Caco-2 (cell line): Measurements from ENCODE around the gene PTPRG. TPM values are rescaled to one million over a fixed set of nuclear protein-coding genes. Genes with fewer than 3 reads are reported as not detected.

Experiments
- BruUV-seq: library from RNA; stranded (reverse); fragments of 400-500 nt; replicated peaks from 2 replicates; lab custom pipeline; 2021; lab: Mats Ljungman, UMichigan
- CTCF ChIA-PET: fragments of 300-600 bp; sonication (Branson Sonifier 250); formaldehyde crosslinking; loops from one replicate; lab custom pipeline; 2022; ENCODE audit warnings: antibody characterized with exemption; lab: Charles Lee
- POLR2A ChIA-PET: fragments of 300-600 bp; sonication (Branson Sonifier 250); formaldehyde crosslinking; loops from one replicate; lab custom pipeline; 2022; ENCODE audit warnings: antibody characterized with exemption; lab: Charles Lee
- DNase-seq, 2 experiments: peaks; one replicate each; pipeline versions ENCODE4 v3.0.0 to v3.0.0-alpha.2; 2020 to 2022
- H3K27me3 ChIP-seq: replicated peaks from 2 replicates; pipeline ENCODE4 v1.6.0; 2011; ENCODE audit warnings: low read length; ENCODE audit not compliant: control insufficient read depth, insufficient read depth
- H3K36me3 ChIP-seq: 2 replicates; pipeline ENCODE4 v1.5.1; 2011; ENCODE audit warnings: low read length; ENCODE audit not compliant: control insufficient read depth, insufficient read depth
- H3K4me1 ChIP-seq: fragments of 250-450 bp; sonication (Bioruptor Pico); 2 replicates; pipeline ENCODE4 v1.5.1; 2020; ENCODE audit warnings: mild to moderate bottlenecking
- H3K4me3 ChIP-seq: 2 replicates; pipeline ENCODE4 v1.5.1; 2011; ENCODE audit warnings: low read depth, mild to moderate bottlenecking, control low read depth, low read length
- H3K9me3 ChIP-seq: fragments of 250-450 bp; sonication (Bioruptor Pico); 2 replicates; pipeline ENCODE4 v1.5.1; 2020; ENCODE audit warnings: mild to moderate bottlenecking, moderate library complexity
- H3K27ac Mint-ChIP-seq: one replicate; pipeline ENCODE4 v1.8.0; 2022; ENCODE audit warnings: mixed read lengths; ENCODE audit not compliant: unreplicated experiment
- H3K27me3 Mint-ChIP-seq: one replicate; pipeline ENCODE4 v1.8.0; 2022; ENCODE audit warnings: mixed read lengths; ENCODE audit not compliant: insufficient read depth, unreplicated experiment
- H3K36me3 Mint-ChIP-seq: one replicate; pipeline ENCODE4 v1.8.0; 2022; ENCODE audit warnings: mild to moderate bottlenecking, mixed read lengths; ENCODE audit not compliant: insufficient read depth, unreplicated experiment
- H3K4me1 Mint-ChIP-seq: one replicate; pipeline ENCODE4 v1.8.0; 2022; ENCODE audit warnings: low read depth, mixed read lengths; ENCODE audit not compliant: unreplicated experiment
- H3K4me3 Mint-ChIP-seq: one replicate; pipeline ENCODE4 v1.8.0; 2022; ENCODE audit warnings: mild to moderate bottlenecking, moderate library complexity, mixed read lengths; ENCODE audit not compliant: unreplicated experiment
- H3K9me3 Mint-ChIP-seq: one replicate; pipeline ENCODE4 v1.8.0; 2022; ENCODE audit warnings: mixed read lengths; ENCODE audit not compliant: unreplicated experiment
- intact Hi-C: fragments of 100-400 bp; cut with micrococcal nuclease; formaldehyde crosslinking; loops from one replicate; pipeline ENCODE4 v1.10.0; 2022; ENCODE audit not compliant: unreplicated experiment
- total RNA-seq: library from RNA; stranded (reverse); gene quantifications from 2 replicates; pipeline ENCODE4 v1.2.3, GENCODE V29; 2022
- TF ChIP-seq, protein P1 (sequence below), 2 experiments: fragments of 200-600 bp in 1 of 2; IDR thresholded peaks; 1 replicate in 1 of 2; 2 replicates in 1 of 2; pipeline versions ENCODE4 v1.5.1 to v1.8.0; 2011 to 2022; ENCODE audit warnings: antibody characterized with exemption in 1 of 2, control low read depth in 1 of 2, inconsistent platforms in 1 of 2, low read depth in 1 of 2, low read length in 1 of 2, mild to moderate bottlenecking in 1 of 2, moderate library complexity in 1 of 2; ENCODE audit not compliant: insufficient read depth in 1 of 2, severe bottlenecking in 1 of 2, unreplicated experiment in 1 of 2

PTPRG gene
- total RNA-seq, 1 experiment from 2014 or later: 46.4 TPM

DNA sequence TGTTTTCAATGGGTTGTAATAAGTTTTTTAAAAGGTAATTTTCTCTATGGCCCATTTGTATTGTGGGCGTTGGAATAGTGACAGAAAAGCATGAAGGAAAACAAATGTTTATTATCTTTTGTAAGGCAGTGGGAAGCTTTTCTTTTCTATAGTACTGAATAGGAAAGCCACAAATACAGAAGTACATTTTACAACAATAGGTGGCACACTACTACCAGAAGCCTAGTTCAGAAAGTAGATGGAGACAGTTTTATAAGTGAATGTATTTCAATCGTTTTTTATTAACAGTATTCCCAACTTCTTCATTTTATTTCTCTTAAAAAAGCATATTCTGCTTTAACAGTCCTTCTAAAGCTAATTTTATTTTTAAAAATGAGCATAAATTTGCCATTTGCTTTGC is 296.7 kb downstream of the PTPRG start:
- H3K27ac Mint-ChIP-seq: no peak overlapping the region
- H3K4me1 ChIP-seq: no peaks in the 10 kb centered on the region; the same call in 1 of the 2 replicates
- no peak overlapping the region for H3K4me3 Mint-ChIP-seq
- H3K27me3 Mint-ChIP-seq: no peaks in the 10 kb centered on the region
- BruUV-seq: no TSS peak
- no peaks in the 10 kb centered on the region for H3K4me1 Mint-ChIP-seq
- no peaks in the 10 kb centered on the region for H3K27me3 ChIP-seq
- ChIA-PET CTCF (interaction anchor here (0.6 to 1.7 kb wide), 2 partner anchors 107 to 330 kb away, joined by 4 to 5 read pairs; no protein-coding TSS in a partner anchor), POLR2A (no interaction called here)
- no peaks in the 10 kb centered on the region for H3K36me3 ChIP-seq
- H3K36me3 Mint-ChIP-seq: no peaks in the 10 kb centered on the region
- no peaks in the 10 kb centered on the region for H3K9me3 ChIP-seq
- DNase-seq: no peak
- TF ChIP-seq, protein P1, sequence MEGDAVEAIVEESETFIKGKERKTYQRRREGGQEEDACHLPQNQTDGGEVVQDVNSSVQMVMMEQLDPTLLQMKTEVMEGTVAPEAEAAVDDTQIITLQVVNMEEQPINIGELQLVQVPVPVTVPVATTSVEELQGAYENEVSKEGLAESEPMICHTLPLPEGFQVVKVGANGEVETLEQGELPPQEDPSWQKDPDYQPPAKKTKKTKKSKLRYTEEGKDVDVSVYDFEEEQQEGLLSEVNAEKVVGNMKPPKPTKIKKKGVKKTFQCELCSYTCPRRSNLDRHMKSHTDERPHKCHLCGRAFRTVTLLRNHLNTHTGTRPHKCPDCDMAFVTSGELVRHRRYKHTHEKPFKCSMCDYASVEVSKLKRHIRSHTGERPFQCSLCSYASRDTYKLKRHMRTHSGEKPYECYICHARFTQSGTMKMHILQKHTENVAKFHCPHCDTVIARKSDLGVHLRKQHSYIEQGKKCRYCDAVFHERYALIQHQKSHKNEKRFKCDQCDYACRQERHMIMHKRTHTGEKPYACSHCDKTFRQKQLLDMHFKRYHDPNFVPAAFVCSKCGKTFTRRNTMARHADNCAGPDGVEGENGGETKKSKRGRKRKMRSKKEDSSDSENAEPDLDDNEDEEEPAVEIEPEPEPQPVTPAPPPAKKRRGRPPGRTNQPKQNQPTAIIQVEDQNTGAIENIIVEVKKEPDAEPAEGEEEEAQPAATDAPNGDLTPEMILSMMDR (IDR thresholded peaks at IDR 0.05; ENCODE audit: insufficient read depth in 1 of 2, low read depth in 1 of 2, low read length in 1 of 2, severe bottlenecking in 1 of 2, unreplicated experiment in 1 of 2): peak in 1 of 2 experiments; percentile 13
- no peaks in the 10 kb centered on the region for H3K9me3 Mint-ChIP-seq
- intact Hi-C loops: loop anchor here (1.0 to 5.0 kb wide), 2 partner anchors 194 to 330 kb away; no protein-coding TSS in a partner anchor
- H3K4me3 ChIP-seq: no peak overlapping the region

DNA sequence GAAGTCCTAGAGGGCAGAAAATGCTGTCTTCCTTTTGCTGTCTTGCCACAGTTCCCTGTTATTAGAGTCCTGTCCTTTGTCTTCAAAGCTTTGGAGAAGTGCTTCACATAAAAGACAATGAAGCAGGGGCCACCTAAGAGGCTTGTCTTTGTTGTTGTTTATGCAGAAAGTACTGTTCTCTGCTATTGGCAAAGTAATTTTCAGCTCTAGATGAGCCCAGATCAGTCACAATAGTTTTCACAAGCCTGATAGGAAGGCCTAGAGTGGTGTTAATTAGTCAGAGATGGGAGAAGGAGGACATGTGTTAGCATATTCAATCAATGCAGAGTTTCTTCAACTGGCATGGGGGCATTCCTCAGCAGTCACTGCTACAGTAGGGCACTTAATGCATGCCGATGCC is 300.0 kb downstream of the PTPRG start:
- BruUV-seq: no TSS peak
- Mint-ChIP-seq H3K27ac (no peak overlapping the region), H3K4me3 (no peak overlapping the region), H3K9me3 (no peaks in the 10 kb centered on the region), H3K36me3 (no peaks in the 10 kb centered on the region), H3K4me1 (no peaks in the 10 kb centered on the region), H3K27me3 (no peaks in the 10 kb centered on the region)
- H3K9me3 ChIP-seq: no peaks in the 10 kb centered on the region
- H3K36me3 ChIP-seq: no peaks in the 10 kb centered on the region
- H3K27me3 ChIP-seq: no peaks in the 10 kb centered on the region
- no peaks in the 10 kb centered on the region; the same call in 1 of the 2 replicates for H3K4me1 ChIP-seq
- no peak for DNase-seq
- POLR2A ChIA-PET: no interaction called here
- no peak overlapping the region for H3K4me3 ChIP-seq
- TF ChIP-seq, protein P1 (IDR thresholded peaks at IDR 0.05; ENCODE audit: insufficient read depth in 1 of 2, low read depth in 1 of 2, low read length in 1 of 2, severe bottlenecking in 1 of 2, unreplicated experiment in 1 of 2): no peak
- CTCF ChIA-PET: no interaction called here
- intact Hi-C loops: loop anchor here (5.0 kb wide), 1 partner anchor 271 kb away; no protein-coding TSS in a partner anchor

DNA sequence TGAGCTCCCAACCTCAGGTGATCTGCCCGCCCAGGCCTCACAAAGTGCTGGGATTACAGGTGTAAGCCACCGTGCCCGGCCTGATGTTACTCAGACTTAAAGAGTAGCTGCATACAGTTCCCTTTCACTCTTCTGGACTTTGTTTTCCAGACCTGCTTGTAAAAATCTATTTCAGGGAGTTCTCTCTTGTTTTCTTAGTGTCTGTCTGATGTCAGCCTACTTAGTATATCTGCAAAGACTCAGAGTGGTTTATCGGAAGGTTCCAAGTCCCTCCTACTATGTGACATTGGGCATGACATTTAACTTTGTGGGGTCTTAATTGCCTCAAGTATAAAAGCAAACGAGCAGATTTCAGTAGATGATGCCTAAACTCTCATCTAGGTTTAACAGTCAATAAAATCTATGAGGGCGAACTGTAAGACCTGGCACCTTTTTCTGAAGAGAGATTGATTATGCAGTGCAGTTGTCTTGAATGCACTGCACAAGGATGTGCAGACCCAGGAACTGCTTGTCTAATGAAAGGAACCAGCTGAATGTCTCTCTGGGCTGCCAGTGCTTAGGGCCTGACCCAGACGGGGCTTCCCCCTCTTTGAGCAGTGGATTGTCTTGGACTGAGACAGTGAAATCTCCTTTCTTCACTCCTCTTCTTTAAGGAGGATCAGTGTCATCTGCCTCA is 301.4 kb downstream of the PTPRG start:
- no peaks in the 10 kb centered on the region for H3K9me3 ChIP-seq
- ChIA-PET POLR2A (interaction anchor here (0.7 kb wide), 1 partner anchor 9 kb away, joined by 4 read pairs; no protein-coding TSS in a partner anchor), CTCF (no interaction called here)
- H3K4me1 ChIP-seq: no peaks in the 10 kb centered on the region; the same call in 1 of the 2 replicates
- H3K27me3 Mint-ChIP-seq: no peaks in the 10 kb centered on the region
- TF ChIP-seq, protein P1 (IDR thresholded peaks at IDR 0.05; ENCODE audit: insufficient read depth in 1 of 2, low read depth in 1 of 2, low read length in 1 of 2, severe bottlenecking in 1 of 2, unreplicated experiment in 1 of 2): no peak
- intact Hi-C loops: loop anchor here (5.0 kb wide), 1 partner anchor 270 kb away; no protein-coding TSS in a partner anchor
- H3K27ac Mint-ChIP-seq: no peak overlapping the region
- no peaks in the 10 kb centered on the region for H3K4me1 Mint-ChIP-seq
- no peak overlapping the region for H3K4me3 Mint-ChIP-seq
- no peaks in the 10 kb centered on the region for H3K9me3 Mint-ChIP-seq
- H3K27me3 ChIP-seq: no peaks in the 10 kb centered on the region
- no peaks in the 10 kb centered on the region for H3K36me3 Mint-ChIP-seq
- no peak overlapping the region for H3K4me3 ChIP-seq
- no TSS peak for BruUV-seq
- H3K36me3 ChIP-seq: no peaks in the 10 kb centered on the region
- no peak for DNase-seq
